SK-N-SH (cell line): Measurements from ENCODE around the gene SIGMAR1.

Experiments used
- GABPA ChIP-seq: IDR thresholded peaks from 2 replicates; pipeline ENCODE4 v1.4.0; 2012; ENCODE audit warnings: low read depth, mild to moderate bottlenecking
- SMC3 ChIP-seq: IDR thresholded peaks from 2 replicates; pipeline ENCODE4 v1.6.1; 2012; ENCODE audit warnings: low read depth, low read length, improper control_type of control experiment
- TAF1 ChIP-seq: IDR thresholded peaks from 2 replicates; pipeline ENCODE4 v1.6.1; 2012; ENCODE audit warnings: low read depth, mild to moderate bottlenecking, low read length, moderate library complexity, borderline replicate concordance
- TEAD4 ChIP-seq: IDR thresholded peaks from 2 replicates; pipeline ENCODE4 v1.4.0; 2012; ENCODE audit warnings: mild to moderate bottlenecking, borderline replicate concordance; ENCODE audit not compliant: insufficient read depth
- TF ChIP-seq, protein P1 (sequence below): fragments of 150-350 bp; IDR thresholded peaks from 2 replicates; pipeline ENCODE4 v1.6.1; 2017; ENCODE audit warnings: antibody characterized with exemption, low read length, low read depth, borderline replicate concordance
- TF ChIP-seq, protein P2 (sequence below): fragments of 200-600 bp; sonication (generic); IDR thresholded peaks from 2 replicates; pipeline ENCODE4 v1.6.1; 2017; ENCODE audit warnings: antibody characterized with exemption, mild to moderate bottlenecking, moderate library complexity
- TF ChIP-seq, protein P3 (sequence below): IDR thresholded peaks from 2 replicates; pipeline ENCODE4 v1.6.1; 2012; ENCODE audit warnings: mild to moderate bottlenecking, low read depth, low read length, moderate library complexity

DNA sequence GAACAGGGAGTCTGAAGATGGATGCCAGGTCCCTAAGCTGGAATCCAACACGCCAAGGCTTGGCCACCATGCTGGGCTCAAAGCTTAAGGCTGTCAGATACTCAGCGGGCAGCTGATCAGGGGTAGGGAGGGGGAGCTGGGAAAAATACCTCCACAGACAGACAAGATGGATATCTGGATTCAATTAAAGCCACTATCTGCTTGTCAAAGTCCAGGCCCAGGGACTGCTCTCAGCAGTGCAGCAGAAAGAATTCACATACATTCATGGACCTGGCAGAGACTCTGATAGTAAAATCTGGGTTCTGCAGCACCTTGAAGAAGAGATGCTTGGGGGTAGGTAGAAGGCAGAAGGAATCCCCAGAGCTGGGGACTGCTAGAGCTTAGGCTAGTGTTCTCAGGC lies 22.5 kb downstream of the SIGMAR1 start:
- TF ChIP-seq, protein P1, sequence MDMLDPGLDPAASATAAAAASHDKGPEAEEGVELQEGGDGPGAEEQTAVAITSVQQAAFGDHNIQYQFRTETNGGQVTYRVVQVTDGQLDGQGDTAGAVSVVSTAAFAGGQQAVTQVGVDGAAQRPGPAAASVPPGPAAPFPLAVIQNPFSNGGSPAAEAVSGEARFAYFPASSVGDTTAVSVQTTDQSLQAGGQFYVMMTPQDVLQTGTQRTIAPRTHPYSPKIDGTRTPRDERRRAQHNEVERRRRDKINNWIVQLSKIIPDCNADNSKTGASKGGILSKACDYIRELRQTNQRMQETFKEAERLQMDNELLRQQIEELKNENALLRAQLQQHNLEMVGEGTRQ: no peak
- TF ChIP-seq, protein P2, sequence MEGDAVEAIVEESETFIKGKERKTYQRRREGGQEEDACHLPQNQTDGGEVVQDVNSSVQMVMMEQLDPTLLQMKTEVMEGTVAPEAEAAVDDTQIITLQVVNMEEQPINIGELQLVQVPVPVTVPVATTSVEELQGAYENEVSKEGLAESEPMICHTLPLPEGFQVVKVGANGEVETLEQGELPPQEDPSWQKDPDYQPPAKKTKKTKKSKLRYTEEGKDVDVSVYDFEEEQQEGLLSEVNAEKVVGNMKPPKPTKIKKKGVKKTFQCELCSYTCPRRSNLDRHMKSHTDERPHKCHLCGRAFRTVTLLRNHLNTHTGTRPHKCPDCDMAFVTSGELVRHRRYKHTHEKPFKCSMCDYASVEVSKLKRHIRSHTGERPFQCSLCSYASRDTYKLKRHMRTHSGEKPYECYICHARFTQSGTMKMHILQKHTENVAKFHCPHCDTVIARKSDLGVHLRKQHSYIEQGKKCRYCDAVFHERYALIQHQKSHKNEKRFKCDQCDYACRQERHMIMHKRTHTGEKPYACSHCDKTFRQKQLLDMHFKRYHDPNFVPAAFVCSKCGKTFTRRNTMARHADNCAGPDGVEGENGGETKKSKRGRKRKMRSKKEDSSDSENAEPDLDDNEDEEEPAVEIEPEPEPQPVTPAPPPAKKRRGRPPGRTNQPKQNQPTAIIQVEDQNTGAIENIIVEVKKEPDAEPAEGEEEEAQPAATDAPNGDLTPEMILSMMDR: no peak
- TF ChIP-seq TAF1: no peak
- TF ChIP-seq TEAD4: no peak
- TF ChIP-seq, protein P3, sequence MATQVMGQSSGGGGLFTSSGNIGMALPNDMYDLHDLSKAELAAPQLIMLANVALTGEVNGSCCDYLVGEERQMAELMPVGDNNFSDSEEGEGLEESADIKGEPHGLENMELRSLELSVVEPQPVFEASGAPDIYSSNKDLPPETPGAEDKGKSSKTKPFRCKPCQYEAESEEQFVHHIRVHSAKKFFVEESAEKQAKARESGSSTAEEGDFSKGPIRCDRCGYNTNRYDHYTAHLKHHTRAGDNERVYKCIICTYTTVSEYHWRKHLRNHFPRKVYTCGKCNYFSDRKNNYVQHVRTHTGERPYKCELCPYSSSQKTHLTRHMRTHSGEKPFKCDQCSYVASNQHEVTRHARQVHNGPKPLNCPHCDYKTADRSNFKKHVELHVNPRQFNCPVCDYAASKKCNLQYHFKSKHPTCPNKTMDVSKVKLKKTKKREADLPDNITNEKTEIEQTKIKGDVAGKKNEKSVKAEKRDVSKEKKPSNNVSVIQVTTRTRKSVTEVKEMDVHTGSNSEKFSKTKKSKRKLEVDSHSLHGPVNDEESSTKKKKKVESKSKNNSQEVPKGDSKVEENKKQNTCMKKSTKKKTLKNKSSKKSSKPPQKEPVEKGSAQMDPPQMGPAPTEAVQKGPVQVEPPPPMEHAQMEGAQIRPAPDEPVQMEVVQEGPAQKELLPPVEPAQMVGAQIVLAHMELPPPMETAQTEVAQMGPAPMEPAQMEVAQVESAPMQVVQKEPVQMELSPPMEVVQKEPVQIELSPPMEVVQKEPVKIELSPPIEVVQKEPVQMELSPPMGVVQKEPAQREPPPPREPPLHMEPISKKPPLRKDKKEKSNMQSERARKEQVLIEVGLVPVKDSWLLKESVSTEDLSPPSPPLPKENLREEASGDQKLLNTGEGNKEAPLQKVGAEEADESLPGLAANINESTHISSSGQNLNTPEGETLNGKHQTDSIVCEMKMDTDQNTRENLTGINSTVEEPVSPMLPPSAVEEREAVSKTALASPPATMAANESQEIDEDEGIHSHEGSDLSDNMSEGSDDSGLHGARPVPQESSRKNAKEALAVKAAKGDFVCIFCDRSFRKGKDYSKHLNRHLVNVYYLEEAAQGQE: no peak
- no peak for TF ChIP-seq GABPA
- no peak for TF ChIP-seq SMC3
